Mucosa of rectum (tissue), 2 donors: ENCODE measurements around the gene TTC27.

Experiments used
- H3K27ac ChIP-seq, 2 donors: one replicate each; pipeline ENCODE4 v1.7.0; 2013; ENCODE audit warnings: inconsistent platforms in 2 of 2, low read depth in 2 of 2, low read length in 2 of 2
- H3K27me3 ChIP-seq, 2 donors: one replicate each; pipeline ENCODE4 v1.7.0; 2013; ENCODE audit warnings: low read length in 2 of 2; ENCODE audit not compliant: control insufficient read depth in 2 of 2, insufficient read depth in 2 of 2
- H3K36me3 ChIP-seq, 2 donors: one replicate each; pipeline ENCODE4 v1.7.0; 2013; ENCODE audit warnings: low read length in 2 of 2; ENCODE audit not compliant: control insufficient read depth in 2 of 2, insufficient read depth in 2 of 2
- H3K4me1 ChIP-seq, 2 donors: one replicate each; pipeline ENCODE4 v1.7.0; 2013; ENCODE audit warnings: low read length in 2 of 2, mild to moderate bottlenecking in 1 of 2; ENCODE audit not compliant: control insufficient read depth in 2 of 2, insufficient read depth in 2 of 2
- H3K4me3 ChIP-seq, 2 donors: one replicate each; pipeline ENCODE4 v1.7.0; 2013; ENCODE audit warnings: low read length in 2 of 2
- H3K9ac ChIP-seq, 2 donors: one replicate each; pipeline ENCODE4 v1.7.0; 2013; ENCODE audit warnings: low read length in 2 of 2, low read depth in 1 of 2, mild to moderate bottlenecking in 1 of 2
- H3K9me3 ChIP-seq, 2 donors: one replicate each; pipeline ENCODE4 v1.7.0; 2013; ENCODE audit warnings: low read length in 2 of 2; ENCODE audit not compliant: control insufficient read depth in 2 of 2
- donor health status: healthy.
- donor health status: Normal muscosa, but diverticular disease.

Gene TTC27

GRCh38 chr2:32760628-32761027, 132.8 kb downstream of the TTC27 start:
- Histone ChIP-seq H3K4me1 (no peaks in the 10 kb centered on the region), H3K9ac (no peak overlapping the region), H3K4me3 (no peak overlapping the region), H3K27me3 (no peaks in the 10 kb centered on the region), H3K27ac (no peak overlapping the region), H3K9me3 (no peaks in the 10 kb centered on the region), H3K36me3 (peaks cover 0 to 5% of the 10 kb centered on the region in 2 donors)

DNA sequence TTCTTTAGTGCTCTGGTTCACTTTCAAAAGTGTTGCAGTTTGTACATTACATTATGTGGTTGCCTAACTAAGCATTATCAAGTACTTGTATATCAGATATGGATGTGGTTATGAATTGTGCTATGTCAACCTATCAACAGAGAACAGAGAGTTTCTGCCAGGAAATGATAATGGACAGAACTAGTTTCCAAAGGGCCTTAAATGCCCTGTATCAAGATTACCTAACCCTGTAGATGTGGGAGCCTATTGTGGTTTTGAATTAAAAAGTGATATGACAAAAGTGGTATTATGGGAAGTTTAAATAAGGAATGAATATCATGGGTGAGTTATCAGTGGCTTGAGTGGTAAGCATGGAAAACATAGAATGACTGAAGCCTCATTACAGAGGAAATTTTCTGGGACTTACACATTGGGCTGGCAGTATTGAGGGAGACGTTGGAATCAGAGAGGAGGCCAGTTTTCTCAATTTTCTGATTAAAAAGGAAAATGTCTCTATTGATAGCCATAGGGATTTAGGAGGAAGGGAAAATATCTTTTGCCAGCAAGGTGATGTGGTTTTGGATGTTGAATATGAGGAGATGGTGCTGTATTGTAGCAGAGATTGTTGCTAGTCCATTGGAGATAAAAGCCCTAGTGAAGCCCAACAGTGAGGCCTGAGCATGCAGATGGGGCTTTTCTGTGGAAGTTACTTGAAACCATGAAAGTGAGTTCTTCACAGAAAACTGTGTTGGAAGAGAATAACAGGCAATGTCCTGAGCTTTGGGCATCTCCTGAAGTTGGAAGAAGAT, 140.7 kb downstream of the TTC27 start:
- H3K4me3 ChIP-seq: no peak overlapping the region
- no peaks in the 10 kb centered on the region for H3K4me1 ChIP-seq
- no peak overlapping the region for H3K9ac ChIP-seq
- no peaks in the 10 kb centered on the region for H3K9me3 ChIP-seq
- no peaks in the 10 kb centered on the region for H3K36me3 ChIP-seq
- no peaks in the 10 kb centered on the region for H3K27me3 ChIP-seq
- H3K27ac ChIP-seq: no peak overlapping the region

GRCh38 chr2:32770360-32770759, 142.5 kb downstream of the TTC27 start:
- Histone ChIP-seq H3K9me3 (no peaks in the 10 kb centered on the region), H3K36me3 (no peaks in the 10 kb centered on the region), H3K27ac (no peak overlapping the region)

GRCh38 chr2:32772638-32773447, 145.0 kb downstream of the TTC27 start:
- Histone ChIP-seq H3K36me3 (no peaks in the 10 kb centered on the region), H3K4me1 (no peaks in the 10 kb centered on the region), H3K27me3 (no peaks in the 10 kb centered on the region), H3K27ac (no peak overlapping the region), H3K9me3 (no peaks in the 10 kb centered on the region), H3K4me3 (no peak overlapping the region), H3K9ac (no peak overlapping the region)

More at GRCh38 chr2:32770360-32770759, 142.5 kb downstream of the TTC27 start:
- H3K4me3 ChIP-seq: no peak overlapping the region
- no peaks in the 10 kb centered on the region for H3K4me1 ChIP-seq
- no peak overlapping the region for H3K9ac ChIP-seq
- no peaks in the 10 kb centered on the region for H3K27me3 ChIP-seq

GRCh38 chr2:32773448-32773808, 145.6 kb downstream of the TTC27 start:
- H3K36me3 ChIP-seq: peaks cover 0 to 1% of the 10 kb centered on the region in 2 donors
- H3K9ac ChIP-seq: no peak overlapping the region
- H3K4me3 ChIP-seq: no peak overlapping the region
- H3K4me1 ChIP-seq: no peaks in the 10 kb centered on the region
- H3K9me3 ChIP-seq: no peaks in the 10 kb centered on the region
- H3K27me3 ChIP-seq: no peaks in the 10 kb centered on the region
- H3K27ac ChIP-seq: no peak overlapping the region

GRCh38 chr2:32775954-32776353, 148.1 kb downstream of the TTC27 start:
- peaks cover 0 to 5% of the 10 kb centered on the region in 2 donors for H3K36me3 ChIP-seq
- H3K9me3 ChIP-seq: peaks cover 0 to 2% of the 10 kb centered on the region in 2 donors
- no peak overlapping the region for H3K4me3 ChIP-seq
- H3K4me1 ChIP-seq: no peaks in the 10 kb centered on the region
- no peaks in the 10 kb centered on the region for H3K27me3 ChIP-seq
- no peak overlapping the region for H3K9ac ChIP-seq
- no peak overlapping the region for H3K27ac ChIP-seq

- H3K36me3 ChIP-seq: peaks cover 0 to 5% of the 10 kb centered on the region in 2 donors
- no peaks in the 10 kb centered on the region for H3K4me1 ChIP-seq
- peaks cover 0 to 2% of the 10 kb centered on the region in 2 donors for H3K9me3 ChIP-seq
- no peak overlapping the region for H3K27ac ChIP-seq
- H3K4me3 ChIP-seq: no peak overlapping the region
- no peaks in the 10 kb centered on the region for H3K27me3 ChIP-seq
- H3K9ac ChIP-seq: no peak overlapping the region
Observed at GRCh38 chr2:32777714-32778113, 149.9 kb downstream of the TTC27 start.

DNA sequence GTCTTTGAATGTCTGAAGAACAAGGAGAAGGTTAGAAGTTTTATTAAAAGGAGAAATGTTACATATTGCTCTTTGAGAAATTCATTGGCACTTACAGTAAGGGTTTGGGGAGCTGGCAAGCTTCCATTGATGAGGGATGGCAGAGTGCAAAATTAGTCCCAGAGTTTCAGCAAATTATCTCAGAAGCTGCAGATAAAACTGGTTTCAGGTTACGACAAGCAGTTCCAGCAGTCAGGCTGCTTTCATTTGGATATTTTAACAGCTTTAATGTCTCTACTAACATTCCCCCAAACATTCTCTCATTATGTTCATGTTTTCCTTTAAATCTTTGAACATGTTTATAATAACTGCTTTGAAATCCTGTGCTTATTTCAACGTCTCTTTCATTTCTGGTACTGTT, 153.1 kb downstream of the TTC27 start:
- Histone ChIP-seq H3K4me1 (no peaks in the 10 kb centered on the region), H3K27ac (no peak overlapping the region), H3K36me3 (peaks cover 0 to 7% of the 10 kb centered on the region in 2 donors), H3K9me3 (peaks cover 0 to 2% of the 10 kb centered on the region in 2 donors), H3K9ac (no peak overlapping the region), H3K27me3 (no peaks in the 10 kb centered on the region), H3K4me3 (no peak overlapping the region)

GRCh38 chr2:32783469-32783868, 155.6 kb downstream of the TTC27 start:
- Histone ChIP-seq H3K27me3 (no peaks in the 10 kb centered on the region), H3K4me3 (no peak overlapping the region), H3K9me3 (peaks cover 0 to 2% of the 10 kb centered on the region in 2 donors), H3K9ac (no peak overlapping the region), H3K4me1 (no peaks in the 10 kb centered on the region), H3K36me3 (peaks cover 0 to 6% of the 10 kb centered on the region in 2 donors), H3K27ac (no peak overlapping the region)

GRCh38 chr2:32783933-32784332, 156.1 kb downstream of the TTC27 start:
- Histone ChIP-seq H3K27me3 (no peaks in the 10 kb centered on the region), H3K4me3 (no peak overlapping the region), H3K27ac (no peak overlapping the region), H3K9ac (no peak overlapping the region), H3K4me1 (no peaks in the 10 kb centered on the region), H3K9me3 (peaks cover 0 to 2% of the 10 kb centered on the region in 2 donors), H3K36me3 (peaks cover 0 to 3% of the 10 kb centered on the region in 2 donors)
